ENCODE data around the gene CCDC178. TPM values are rescaled to one million over a fixed set of nuclear protein-coding genes. Genes with fewer than 3 reads are reported as not detected.

Gene CCDC178
- total and polyA plus RNA-seq, 2 experiments from 2014 or later = not detected

GRCh38 chr18:33282142-33282541 is 158.4 kb downstream of the CCDC178 start:
- H2AFZ ChIP-seq = no peak overlapping the region
- no peak overlapping the region for H3K27ac ChIP-seq
- no peak overlapping the region for H3K4me2 ChIP-seq (ENCODE audit: unreplicated experiment)
- no peaks in the 10 kb centered on the region for H3K27me3 ChIP-seq (replicated peaks; ENCODE audit: insufficient read depth)
- no peaks in the 10 kb centered on the region for H4K20me1 ChIP-seq (ENCODE audit: insufficient read depth)
- no peaks in the 10 kb centered on the region for H3K4me1 ChIP-seq (ENCODE audit: insufficient read depth)
- H3K9me2 ChIP-seq (ENCODE audit: insufficient read depth) = no peaks in the 10 kb centered on the region
- H3K4me3 ChIP-seq = no peak overlapping the region
- H3K36me3 ChIP-seq (ENCODE audit: low read depth) = no peaks in the 10 kb centered on the region
- no peaks in the 10 kb centered on the region for H3F3A ChIP-seq (ENCODE audit: insufficient read depth)
- TF ChIP-seq EZH2phosphoT487 (IDR thresholded peaks at IDR 0.05; ENCODE audit: insufficient read depth, low read depth) (no peak), EZH2 (IDR thresholded peaks at IDR 0.05; ENCODE audit: insufficient read depth, poor library complexity, severe bottlenecking) (no peak)
- H3K9ac ChIP-seq = no peak overlapping the region
- no peaks in the 10 kb centered on the region for H3K9me3 ChIP-seq (ENCODE audit: low read depth)
- H3K79me2 ChIP-seq (ENCODE audit: insufficient read depth) = no peaks in the 10 kb centered on the region
- in situ Hi-C loops (cut with MboI) = no loop called here
- WGBS, 2 experiments (ENCODE audit: low coverage in 1 of 2, low lambda C conversion rate in 2 of 2, missing lambda C conversion rate in 2 of 2) = 22 to 26% methylated on average over 7 of the region's 7 CpGs
- DNase-seq = no peak

GRCh38 chr18:33277431-33277830 is 163.1 kb downstream of the CCDC178 start:
- Histone ChIP-seq H3K27me3 (replicated peaks; ENCODE audit: insufficient read depth) (no peaks in the 10 kb centered on the region), H3K4me2 (ENCODE audit: unreplicated experiment) (no peak overlapping the region), H3K4me1 (ENCODE audit: insufficient read depth) (no peaks in the 10 kb centered on the region), H3K4me3 (no peak overlapping the region), H4K20me1 (ENCODE audit: insufficient read depth) (no peaks in the 10 kb centered on the region), H3K79me2 (ENCODE audit: insufficient read depth) (no peaks in the 10 kb centered on the region), H3F3A (ENCODE audit: insufficient read depth) (no peaks in the 10 kb centered on the region), H2AFZ (no peak overlapping the region), H3K27ac (no peak overlapping the region), H3K9ac (no peak overlapping the region), H3K9me2 (ENCODE audit: insufficient read depth) (no peaks in the 10 kb centered on the region), H3K36me3 (ENCODE audit: low read depth) (no peaks in the 10 kb centered on the region), H3K9me3 (ENCODE audit: low read depth) (no peaks in the 10 kb centered on the region)
- in situ Hi-C loops (cut with MboI) = no loop called here
- DNase-seq = no peak
- TF ChIP-seq EZH2phosphoT487 (IDR thresholded peaks at IDR 0.05; ENCODE audit: insufficient read depth, low read depth) (no peak), EZH2 (IDR thresholded peaks at IDR 0.05; ENCODE audit: insufficient read depth, poor library complexity, severe bottlenecking) (no peak)

- no peak overlapping the region for H3K9ac ChIP-seq
- no peaks in the 10 kb centered on the region for H3K27me3 ChIP-seq (replicated peaks; ENCODE audit: insufficient read depth)
- H4K20me1 ChIP-seq (ENCODE audit: insufficient read depth) = no peaks in the 10 kb centered on the region
- H3K4me1 ChIP-seq (ENCODE audit: insufficient read depth) = no peaks in the 10 kb centered on the region
- no peaks in the 10 kb centered on the region for H3K9me2 ChIP-seq (ENCODE audit: insufficient read depth)
- no peaks in the 10 kb centered on the region for H3F3A ChIP-seq (ENCODE audit: insufficient read depth)
- no peaks in the 10 kb centered on the region for H3K36me3 ChIP-seq (ENCODE audit: low read depth)
- no peaks in the 10 kb centered on the region for H3K9me3 ChIP-seq (ENCODE audit: low read depth)
- in situ Hi-C loops (cut with MboI) = no loop called here
- TF ChIP-seq EZH2 (IDR thresholded peaks at IDR 0.05; ENCODE audit: insufficient read depth, poor library complexity, severe bottlenecking) (no peak), EZH2phosphoT487 (IDR thresholded peaks at IDR 0.05; ENCODE audit: insufficient read depth, low read depth) (no peak)
- H2AFZ ChIP-seq = no peak overlapping the region
- H3K79me2 ChIP-seq (ENCODE audit: insufficient read depth) = no peaks in the 10 kb centered on the region
- H3K4me2 ChIP-seq (ENCODE audit: unreplicated experiment) = no peak overlapping the region
- H3K27ac ChIP-seq = no peak overlapping the region
- DNase-seq = no peak
- no peak overlapping the region for H3K4me3 ChIP-seq
These were observed 164.7 kb downstream of the CCDC178 start for GRCh38 chr18:33275843-33276242.

GRCh38 chr18:33270297-33270696 is 170.2 kb downstream of the CCDC178 start:
- H3K36me3 ChIP-seq (ENCODE audit: low read depth) = no peaks in the 10 kb centered on the region
- no peak overlapping the region for H2AFZ ChIP-seq
- H3K9me3 ChIP-seq (ENCODE audit: low read depth) = no peaks in the 10 kb centered on the region
- no peaks in the 10 kb centered on the region for H3K27me3 ChIP-seq (replicated peaks; ENCODE audit: insufficient read depth)
- in situ Hi-C loops (cut with MboI) = no loop called here
- no peaks in the 10 kb centered on the region for H4K20me1 ChIP-seq (ENCODE audit: insufficient read depth)
- H3K9ac ChIP-seq = no peak overlapping the region
- TF ChIP-seq EZH2phosphoT487 (IDR thresholded peaks at IDR 0.05; ENCODE audit: insufficient read depth, low read depth) (no peak), EZH2 (IDR thresholded peaks at IDR 0.05; ENCODE audit: insufficient read depth, poor library complexity, severe bottlenecking) (no peak)
- no peak overlapping the region for H3K4me2 ChIP-seq (ENCODE audit: unreplicated experiment)
- H3K9me2 ChIP-seq (ENCODE audit: insufficient read depth) = no peaks in the 10 kb centered on the region
- no peak for DNase-seq
- H3K4me3 ChIP-seq = no peak overlapping the region
- no peak overlapping the region for H3K27ac ChIP-seq
- no peaks in the 10 kb centered on the region for H3K79me2 ChIP-seq (ENCODE audit: insufficient read depth)
- no peaks in the 10 kb centered on the region for H3K4me1 ChIP-seq (ENCODE audit: insufficient read depth)
- WGBS, 2 experiments (ENCODE audit: low coverage in 1 of 2, low lambda C conversion rate in 2 of 2, missing lambda C conversion rate in 2 of 2) = 2 to 16% methylated on average over 1 of the region's 1 CpG
- H3F3A ChIP-seq (ENCODE audit: insufficient read depth) = no peaks in the 10 kb centered on the region

GRCh38 chr18:33269223-33269622 is 171.3 kb downstream of the CCDC178 start:
- no peak for DNase-seq
- no peak overlapping the region for H3K4me3 ChIP-seq
- H3K36me3 ChIP-seq (ENCODE audit: low read depth) = no peaks in the 10 kb centered on the region
- H3F3A ChIP-seq (ENCODE audit: insufficient read depth) = no peaks in the 10 kb centered on the region
- H3K9me3 ChIP-seq (ENCODE audit: low read depth) = no peaks in the 10 kb centered on the region
- no peak overlapping the region for H3K27ac ChIP-seq
- no peaks in the 10 kb centered on the region for H4K20me1 ChIP-seq (ENCODE audit: insufficient read depth)
- TF ChIP-seq EZH2 (IDR thresholded peaks at IDR 0.05; ENCODE audit: insufficient read depth, poor library complexity, severe bottlenecking) (no peak), EZH2phosphoT487 (IDR thresholded peaks at IDR 0.05; ENCODE audit: insufficient read depth, low read depth) (no peak)
- H3K9me2 ChIP-seq (ENCODE audit: insufficient read depth) = no peaks in the 10 kb centered on the region
- 3% methylated on average over 2 of the region's 2 CpGs for WGBS, 2 experiments (ENCODE audit: low coverage in 1 of 2, low lambda C conversion rate in 2 of 2, missing lambda C conversion rate in 2 of 2)
- H3K4me1 ChIP-seq (ENCODE audit: insufficient read depth) = no peaks in the 10 kb centered on the region
- H3K9ac ChIP-seq = no peak overlapping the region
- H3K79me2 ChIP-seq (ENCODE audit: insufficient read depth) = no peaks in the 10 kb centered on the region
- in situ Hi-C loops (cut with MboI) = no loop called here
- no peak overlapping the region for H3K4me2 ChIP-seq (ENCODE audit: unreplicated experiment)
- no peaks in the 10 kb centered on the region for H3K27me3 ChIP-seq (replicated peaks; ENCODE audit: insufficient read depth)
- H2AFZ ChIP-seq = no peak overlapping the region
